EL (cell line): Measurements from ENCODE around the gene MRGPRE.

ENCODE experiments used
- DNase-seq: peaks from one replicate; pipeline ENCODE4 v3.0.0-alpha.2; 2016

MRGPRE gene

DNA sequence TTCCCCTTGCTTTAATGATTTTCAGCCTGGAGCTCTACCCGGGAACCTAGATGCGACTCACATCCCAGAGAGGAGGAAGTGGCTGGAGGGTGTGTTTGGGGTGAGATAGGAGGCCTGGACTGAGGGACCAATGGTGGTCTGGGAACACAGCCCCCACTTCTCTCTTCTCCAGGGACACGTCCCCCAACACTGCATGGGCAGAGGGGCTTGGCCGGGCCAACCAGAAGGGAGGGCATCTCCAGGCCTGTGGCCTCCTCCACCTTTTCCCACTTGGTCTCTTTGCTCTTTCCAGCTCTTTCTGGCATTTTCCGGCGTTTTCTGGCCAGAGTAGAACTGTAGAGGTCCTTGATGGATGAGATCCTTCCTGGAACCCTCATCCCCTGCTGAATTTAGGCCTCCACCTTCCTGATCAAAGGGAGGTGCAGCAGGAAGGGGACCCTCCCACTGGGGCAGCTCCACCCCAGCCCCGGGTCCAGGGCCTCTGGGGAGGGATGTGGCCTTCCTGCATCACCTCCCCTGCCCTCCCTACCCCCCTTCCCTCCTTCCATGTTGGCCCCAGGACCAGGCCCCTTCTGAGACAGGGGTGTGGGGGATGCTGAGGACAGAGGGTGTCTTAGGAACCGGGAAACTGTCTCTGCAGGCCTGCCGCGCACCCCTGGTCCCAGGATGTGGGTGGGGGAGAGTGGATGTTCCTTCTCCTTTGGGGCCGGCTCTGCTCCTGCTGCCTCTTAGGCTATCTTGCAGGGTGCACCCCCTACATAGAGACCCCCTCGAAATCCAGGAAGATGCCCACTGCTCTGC is 38.0 kb downstream of the MRGPRE start:
- no peak for DNase-seq

DNA sequence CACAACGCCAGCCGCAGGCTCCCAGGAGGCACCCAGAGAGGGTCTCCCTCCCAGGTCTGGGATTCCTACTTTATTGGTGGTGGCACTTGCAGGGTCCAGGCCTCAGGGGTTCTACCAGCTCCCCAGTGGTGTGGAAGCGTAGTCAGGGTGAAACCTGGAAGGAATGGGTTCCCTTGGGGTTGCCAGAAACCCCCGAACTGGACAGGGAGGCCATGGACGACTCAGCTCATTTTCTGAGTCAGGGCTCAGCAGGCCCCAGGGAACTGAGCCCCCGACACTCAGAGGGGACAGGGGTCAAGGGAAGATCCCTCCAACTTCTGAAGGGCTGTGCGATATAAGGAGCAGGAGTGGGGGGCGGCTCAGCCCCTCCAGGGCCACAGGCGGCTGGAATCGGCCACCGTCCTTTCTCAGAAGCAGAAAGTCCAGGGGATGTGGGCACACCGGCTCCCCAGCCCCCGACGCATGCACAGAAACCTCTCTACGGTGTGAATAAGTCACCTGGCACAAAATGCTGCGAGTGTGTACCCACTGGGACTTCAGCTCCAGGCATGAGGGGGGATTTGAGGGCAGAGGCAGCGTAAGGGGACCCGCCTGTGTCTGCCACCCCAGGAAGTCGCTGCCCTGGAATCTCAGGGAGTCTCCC is 38.7 kb downstream of the MRGPRE start:
- DNase-seq: no peak

DNA sequence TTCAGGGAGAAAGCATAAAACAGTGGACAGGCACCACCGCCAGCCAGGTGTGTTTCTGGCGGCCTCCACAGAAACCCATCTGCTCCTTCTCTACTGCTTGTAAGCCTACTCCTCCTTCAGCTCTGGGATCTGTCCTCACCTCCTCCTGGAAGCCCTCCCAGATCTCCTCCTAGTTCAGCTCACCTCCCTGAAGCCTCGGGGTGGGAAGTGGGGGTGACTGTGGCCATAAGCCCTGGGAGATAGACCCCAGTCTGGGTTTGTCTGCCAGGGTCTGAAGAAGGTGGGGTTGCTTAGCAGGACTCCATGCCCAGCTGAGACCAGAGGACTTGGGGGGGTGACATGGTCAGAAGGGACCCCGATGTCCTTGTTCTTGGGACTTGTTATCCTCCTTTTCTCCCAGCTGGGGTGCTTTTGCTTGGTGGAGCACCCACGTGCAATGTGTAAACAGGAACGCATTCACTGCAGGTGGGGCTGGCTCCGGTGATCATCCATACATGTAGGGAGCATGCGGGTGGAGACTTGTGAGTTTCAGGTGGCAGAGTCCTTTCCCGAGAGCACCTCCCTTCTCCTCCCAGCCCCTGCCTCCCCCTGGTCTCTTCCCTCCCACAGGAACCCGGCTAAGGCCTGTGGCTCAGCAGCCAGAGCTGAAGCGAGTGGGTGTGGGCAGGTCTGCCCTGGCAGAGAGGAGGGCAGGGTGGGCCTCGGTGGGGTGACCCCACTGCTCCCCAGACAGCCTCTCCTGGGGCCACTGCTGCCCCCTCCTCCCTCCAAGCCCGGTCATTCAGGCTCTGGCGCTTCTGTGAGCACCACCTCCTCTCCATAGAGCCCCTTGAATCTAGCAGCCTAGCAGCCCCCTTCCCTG is 39.5 kb downstream of the MRGPRE start:
- no peak for DNase-seq

DNA sequence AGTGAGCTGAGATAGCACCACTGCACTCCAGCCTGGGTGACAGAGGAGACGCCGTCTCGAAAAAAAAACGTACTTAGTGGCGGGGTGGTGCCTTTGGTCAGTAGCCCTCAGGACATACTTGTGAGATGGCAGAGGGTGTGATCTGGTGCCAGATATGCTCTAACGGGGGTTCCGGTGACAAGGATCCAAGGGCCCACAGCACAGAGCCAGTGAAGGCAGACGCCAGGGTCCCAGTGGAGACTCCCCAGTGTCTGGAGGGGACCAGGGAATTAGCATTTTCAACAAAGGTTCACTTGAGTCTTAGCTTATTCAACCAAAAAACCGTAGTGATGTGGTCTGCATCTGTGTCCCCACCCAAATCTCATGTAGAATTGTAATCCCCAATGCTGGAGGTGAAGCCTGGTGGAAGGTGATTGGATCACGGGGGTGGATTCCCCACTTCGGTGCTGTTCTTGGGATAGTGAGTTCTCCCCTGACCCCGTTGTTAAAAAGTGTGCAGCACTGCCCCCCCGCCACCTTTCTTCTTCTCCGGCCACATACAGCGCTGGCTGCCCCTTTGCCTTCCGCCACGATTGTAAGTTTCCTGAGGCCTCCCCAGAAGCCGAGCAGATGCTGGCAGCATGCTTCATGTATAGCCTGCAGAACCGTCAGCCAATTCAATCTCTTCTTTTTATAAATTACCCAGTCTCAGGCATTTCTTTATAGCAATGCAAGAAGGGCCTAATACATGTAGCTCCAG is 40.5 kb downstream of the MRGPRE start:
- no peak for DNase-seq

DNA sequence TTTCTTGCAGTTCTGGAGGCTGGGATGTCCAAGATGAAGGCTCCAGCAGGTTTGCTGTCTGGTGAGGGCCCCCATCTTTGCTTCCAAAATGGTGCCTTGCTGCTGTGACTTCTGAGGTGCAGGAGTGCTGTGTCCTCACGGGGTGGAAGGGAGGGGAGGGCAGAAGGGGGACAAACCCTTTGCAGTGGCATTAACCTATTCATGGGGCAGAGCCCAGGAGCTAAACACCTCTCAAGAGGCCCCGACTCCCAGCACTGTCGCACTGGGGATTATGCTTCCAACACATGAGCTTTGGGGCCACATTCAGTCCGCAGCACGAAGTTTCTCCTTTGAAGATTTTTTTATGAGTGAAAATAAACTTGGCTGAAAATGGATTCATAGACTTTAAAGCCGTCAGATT is 41.6 kb downstream of the MRGPRE start:
- no peak for DNase-seq

DNA sequence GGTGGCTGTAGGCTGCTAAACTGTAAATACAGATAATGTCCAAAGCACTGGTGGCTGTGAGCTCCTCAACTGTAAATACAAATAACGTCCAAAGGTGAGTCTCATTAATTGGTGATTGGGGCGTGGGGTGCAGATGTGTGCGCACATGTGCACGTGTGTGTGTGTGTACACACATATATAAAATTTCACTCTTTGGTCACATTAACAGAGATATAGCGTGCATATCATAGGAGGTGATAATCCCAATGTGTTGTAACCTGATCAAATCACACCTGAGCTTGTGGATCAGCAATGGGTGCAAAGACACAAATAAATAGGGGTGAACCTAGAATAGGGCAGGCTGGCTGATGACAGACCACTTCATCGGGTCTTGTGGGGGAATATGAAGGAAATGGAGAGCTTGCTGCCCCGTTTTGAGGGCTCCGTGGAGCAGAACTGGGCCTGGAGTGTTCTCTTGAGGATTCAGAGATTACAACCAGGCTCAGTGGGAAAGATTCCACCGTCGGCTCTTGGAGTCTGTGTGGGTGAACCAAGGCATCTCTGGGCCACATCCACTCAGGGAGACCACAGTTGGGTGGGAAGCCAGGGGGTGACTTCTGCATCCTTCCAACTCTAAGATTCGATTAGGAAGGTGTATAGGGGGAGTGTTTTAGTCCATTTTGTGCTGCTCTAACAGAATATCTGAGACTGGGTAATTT is 42.2 kb downstream of the MRGPRE start:
- no peak for DNase-seq

DNA sequence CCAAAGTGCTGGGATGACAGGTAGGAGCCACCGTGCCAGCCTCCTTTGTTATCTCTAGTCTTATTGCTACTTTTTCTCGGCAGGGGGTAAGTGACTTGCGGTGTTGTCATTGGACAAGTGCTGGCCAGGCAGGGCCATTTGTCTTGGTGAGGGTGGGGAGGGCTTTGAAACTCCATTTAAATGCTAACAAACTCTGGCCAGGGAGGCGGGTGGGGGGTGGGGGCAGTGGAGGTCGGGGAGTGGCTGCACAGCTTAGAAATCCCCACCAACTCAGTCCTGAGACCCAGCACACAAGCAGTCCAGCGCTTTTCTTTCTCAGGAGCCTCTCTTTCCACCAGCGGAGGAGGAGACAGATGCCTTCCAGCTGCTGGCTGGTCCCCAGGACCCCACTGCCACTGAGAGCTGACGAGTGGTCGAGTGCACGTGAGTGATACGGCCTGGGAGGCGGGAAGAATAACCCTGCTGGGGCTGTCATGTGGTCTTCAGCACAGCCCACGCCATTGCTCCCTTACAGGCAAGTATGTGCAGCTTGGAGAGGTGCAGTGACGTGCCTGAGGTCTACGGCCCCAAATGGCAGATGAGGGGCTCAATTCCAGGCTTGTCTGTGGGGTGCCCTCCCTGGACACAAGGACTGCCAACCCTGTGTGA is 42.9 kb downstream of the MRGPRE start:
- DNase-seq: no peak

DNA sequence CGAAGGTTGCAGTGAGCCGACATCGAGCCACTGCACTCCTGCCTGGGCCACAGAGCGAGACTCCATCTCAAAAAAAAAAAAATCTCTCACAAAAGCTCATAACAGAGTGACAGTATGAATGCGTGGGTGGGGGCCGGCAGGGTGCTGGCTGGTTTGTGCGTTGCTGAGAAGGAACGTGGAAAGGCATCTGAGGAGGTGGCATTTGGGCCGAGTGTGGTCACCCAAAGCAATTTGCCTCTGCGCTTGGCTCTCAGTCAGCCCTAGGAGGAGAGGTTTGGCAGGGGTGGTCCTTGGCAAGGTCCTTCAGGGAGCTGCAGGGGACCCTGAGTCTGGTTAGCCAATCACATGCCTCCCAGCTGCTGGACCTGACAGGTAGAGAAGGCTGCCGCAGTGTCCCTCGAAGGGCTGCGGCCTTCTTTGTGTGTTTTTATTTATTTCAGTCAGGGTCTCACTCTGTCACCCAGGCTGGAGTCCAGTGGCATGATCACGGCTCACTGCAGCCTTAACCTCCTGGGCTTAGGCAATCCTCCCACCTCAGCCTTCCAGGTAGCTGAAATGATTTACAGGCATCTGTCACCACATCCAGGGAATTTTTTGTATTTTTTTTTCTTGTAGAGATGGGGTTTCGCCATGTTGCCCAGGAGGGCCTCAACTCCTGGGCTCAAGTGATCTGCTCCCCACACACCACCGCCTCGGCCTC is 43.6 kb downstream of the MRGPRE start:
- DNase-seq: no peak

DNA sequence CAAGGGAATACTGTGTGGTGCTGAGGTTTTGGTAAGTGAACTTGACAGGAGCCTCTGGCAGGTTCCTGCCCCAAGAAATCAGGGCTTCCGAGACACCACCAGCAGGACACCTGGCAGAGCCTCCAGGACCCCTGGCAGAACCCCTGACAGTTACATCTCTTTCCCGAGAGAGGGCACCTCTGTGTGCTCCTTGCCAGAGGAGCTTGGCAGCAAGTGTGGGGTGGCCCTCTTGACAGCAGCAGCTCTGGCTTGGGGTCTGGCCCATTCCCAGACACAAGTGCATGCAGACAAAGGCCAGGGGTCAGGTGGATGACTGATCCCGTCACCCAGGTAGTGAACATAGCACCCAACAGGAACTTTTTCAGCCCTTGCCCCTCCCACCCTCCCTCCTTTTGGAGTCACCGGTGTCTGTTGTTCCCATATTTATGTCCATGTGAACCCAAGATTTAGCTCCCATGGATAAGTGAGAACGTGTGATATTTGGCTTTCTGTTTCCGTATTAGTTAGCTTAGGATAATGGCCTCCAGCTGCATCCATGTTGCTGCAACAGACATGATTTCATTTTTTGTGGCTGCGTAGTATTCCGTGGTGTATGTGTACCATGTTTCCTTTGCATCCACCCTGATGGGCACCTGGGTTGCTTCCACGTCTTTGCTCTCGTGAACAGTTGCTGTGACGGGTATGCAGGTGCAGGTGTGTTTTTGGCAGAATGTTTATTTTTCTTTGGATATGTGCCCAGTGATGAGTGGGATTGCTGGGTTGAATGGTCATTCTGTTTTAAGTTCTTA is 45.9 kb downstream of the MRGPRE start:
- no peak for DNase-seq

DNA sequence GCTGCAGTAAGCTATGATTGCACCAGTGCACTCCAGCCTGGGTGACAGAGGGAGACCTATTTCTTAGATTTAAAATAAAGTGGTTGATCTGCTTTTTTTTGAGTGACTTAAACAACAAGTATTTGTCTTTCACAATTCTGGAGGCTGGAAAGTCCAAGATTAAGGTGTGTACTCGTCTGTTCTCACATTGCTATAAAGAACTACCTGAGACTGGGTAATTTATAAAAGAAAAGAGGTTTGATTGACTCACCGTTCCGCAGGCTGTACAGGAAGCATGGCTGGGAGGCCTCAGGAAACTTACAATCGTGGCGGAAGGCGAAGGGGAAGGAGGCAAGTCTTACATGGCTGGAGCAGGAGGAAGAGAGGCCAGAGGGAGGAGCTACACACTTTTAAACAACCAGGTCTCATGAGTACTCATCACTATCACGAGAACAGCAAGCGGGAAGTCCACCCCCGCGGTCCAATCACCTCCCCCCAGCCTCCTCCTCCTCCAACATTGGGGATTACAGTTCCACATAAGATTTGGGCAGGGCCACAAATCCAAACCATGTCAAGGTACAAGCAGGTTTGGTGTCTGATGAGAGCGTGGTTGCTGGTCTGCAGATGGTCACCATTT is 47.4 kb downstream of the MRGPRE start:
- no peak for DNase-seq

DNA sequence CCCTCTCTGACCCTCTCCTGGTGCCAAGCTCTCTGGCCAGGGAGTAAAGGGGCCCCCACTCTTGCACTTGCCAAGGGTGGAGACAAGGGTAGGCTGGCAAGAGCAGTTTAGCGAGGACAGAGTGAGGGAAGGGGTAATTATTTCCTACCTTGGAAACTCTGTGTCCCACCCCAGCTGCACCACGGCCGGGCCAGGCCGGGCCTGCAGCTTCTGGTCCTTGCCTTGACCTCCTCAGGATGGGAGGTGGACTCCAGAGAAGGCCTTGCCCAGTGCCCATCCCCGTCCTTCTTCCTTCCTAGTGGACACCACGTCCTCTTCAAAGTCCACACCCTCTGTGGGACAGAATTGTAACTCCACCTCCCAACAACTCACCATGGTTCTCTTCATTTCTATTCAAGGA is 48.7 kb downstream of the MRGPRE start:
- no peak for DNase-seq

DNA sequence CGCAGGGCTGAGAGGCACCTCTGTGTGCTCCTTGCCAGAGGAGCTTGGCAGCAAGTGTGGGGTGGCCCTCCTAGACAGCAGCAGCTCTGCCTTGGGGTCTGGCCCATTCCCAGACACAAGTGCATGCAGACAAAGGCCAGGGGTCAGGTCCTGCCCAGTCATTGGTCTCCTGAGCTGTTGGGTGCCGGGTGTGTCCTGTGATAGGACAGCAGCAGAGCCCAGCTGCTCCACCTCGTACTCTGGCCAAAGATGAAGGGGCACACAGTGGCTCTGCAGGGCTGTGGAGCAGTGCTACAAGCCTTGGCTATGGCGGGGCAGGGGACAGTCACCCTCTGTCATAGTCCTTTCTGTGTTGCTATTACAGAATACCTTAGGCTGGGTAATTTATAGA is 49.8 kb downstream of the MRGPRE start:
- DNase-seq: no peak

DNA sequence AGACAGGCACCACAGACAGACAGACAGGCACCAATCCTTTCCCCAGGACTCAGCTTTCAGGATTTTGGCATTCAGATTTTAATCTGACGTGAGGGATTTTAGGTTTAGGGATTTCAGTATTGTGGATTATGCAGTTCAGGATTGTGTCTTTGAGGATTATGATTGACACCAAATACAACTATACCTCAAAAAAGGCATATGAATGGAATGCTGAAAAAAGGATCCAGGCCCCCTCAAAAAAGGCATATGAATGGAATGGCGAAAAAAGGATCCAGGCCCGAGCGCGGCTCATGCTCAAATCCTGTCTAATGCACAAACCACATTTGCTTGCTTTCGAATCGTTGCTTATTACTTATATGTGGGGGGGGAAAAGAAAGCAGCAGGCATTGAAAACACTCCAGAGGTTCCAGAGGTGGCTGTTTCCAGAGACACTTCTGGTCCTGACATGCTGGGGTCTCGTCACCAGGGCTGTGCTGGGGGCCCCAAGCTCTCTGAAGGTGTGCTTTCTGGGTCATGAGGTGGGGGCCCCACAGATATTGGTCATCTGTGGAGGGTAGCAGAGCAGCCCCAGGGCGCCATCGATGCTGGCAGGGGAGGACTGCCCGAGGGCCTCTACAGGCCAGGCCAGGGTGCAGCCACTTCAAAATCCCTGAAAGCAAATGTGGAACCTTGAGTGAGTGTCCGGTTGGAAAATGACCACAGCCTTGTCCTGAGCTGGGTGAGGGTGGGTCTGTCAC is 50.3 kb downstream of the MRGPRE start:
- no peak for DNase-seq

DNA sequence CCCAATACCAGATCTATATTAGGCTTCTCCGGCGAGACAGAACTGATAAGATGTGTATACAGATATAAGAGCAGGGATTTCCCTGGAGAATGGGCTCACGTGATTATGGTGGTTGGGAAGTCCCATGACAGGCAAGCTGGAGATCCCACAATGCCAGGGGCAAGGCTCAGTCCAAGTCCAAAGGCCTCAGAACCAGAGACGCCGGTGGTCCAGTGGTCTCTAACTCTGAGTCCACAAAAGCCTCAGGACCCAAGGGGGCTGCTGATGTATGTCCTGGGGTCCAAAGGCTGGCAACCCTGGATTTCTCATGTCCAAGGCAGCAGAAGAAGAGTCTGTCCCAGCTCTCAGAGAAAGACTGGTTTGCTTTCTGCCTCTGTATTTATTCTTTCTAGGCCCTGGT is 51.3 kb downstream of the MRGPRE start:
- no peak for DNase-seq

DNA sequence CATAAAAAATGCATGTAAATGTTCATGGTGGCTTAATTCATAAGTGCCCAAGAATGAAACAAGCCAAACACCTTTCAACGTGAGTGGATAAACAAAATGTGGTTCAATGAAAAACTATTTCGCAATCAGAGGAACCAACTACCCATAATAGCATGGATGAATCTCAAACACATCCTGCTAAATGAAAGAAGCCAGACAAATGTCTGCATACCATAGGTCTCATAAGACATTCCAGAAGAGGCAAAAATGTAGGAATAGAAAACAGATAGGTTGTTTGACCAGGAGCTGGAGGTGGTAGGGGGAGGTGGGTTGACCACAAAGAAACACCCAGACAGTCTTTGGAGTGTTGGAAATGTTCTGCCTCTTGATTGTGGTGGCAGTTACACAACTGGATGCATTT is 53.9 kb downstream of the MRGPRE start:
- peak; percentile 23 for DNase-seq

DNA sequence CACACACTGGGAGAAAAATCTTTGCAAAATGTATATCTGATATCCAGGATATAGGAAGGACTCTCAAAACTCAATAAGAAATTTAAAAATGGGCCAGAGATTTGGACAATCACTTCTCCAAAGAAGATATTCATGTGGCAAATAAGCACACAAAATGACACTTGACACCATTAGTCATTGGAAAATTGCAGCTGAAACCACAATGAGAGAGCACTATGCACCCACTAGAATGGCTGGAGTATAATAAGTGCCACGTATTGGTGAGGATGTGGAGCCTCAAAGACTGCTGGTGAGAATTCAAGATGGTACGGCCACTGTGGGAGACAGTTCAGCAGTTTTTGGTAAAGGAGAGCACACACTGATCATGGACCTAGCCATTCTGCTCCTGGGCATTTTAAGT is 54.3 kb downstream of the MRGPRE start:
- DNase-seq: peak; percentile 27
